HG03103 (cell line): ENCODE results near the gene ZFYVE28.

Experiments used
- ATAC-seq: cut with Tn5 transposase; IDR thresholded peaks from one replicate; pipeline ENCODE4 v1.9.1; 2021; ENCODE audit warnings: low read depth; ENCODE audit not compliant: unreplicated experiment

ZFYVE28 gene

DNA sequence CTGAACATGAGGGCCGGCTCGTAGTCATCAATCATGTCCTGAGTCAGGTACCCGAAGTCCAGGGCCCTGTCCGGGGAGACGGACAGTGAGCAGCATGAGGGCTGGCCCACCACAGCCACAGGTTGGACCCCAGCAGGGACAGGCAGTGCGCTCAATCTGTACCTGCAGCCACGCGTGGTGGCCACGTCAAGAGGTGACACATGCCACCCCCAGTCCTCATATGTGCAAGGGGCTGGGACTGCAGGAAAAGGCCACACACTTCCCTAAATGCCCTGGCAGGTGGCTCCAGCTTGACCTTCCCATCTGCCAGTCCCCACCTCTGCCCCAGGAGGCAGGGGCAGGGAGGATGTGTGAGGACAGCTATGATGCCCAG lies 82.7 kb downstream of the ZFYVE28 start:
- no peak for ATAC-seq

GRCh38 chr4:2334826-2335728 lies 83.4 kb downstream of the ZFYVE28 start:
- ATAC-seq, result no peak

DNA sequence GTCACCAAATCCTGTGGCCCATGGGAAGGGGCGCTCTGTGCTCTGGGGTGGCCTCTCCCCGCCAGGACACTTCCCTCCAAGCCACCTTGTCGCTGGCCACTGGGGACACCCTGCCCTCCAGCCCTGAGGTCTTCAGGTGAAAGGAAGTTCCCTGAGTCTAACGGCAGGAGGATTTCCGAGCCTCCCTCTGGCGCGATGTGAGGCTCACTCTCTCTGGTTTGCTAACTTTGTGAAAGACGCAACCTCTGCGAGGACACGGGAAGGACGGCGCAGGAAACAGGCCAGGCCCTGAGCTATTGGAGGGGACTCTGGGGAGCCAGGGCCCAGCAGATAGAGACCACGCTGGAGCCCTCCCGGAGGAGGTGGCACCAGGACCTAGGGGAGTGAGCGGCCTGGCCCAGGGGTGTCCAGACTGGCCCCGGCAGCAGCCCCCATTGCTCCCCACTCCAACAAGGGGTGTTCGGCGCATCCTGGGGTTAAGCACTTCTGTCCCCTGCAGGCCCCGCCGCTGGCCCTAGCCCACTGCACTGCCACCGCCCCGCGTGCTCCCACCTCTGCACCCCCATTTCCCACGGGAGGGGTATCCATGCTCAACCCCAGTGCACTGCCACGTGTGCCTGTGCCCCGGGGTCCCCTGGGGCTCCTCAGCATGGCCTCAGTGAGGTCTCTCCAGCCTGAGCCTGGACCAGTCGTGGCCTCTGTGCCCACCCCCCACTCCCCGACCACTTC lies 84.4 kb downstream of the ZFYVE28 start:
- no peak for ATAC-seq

DNA sequence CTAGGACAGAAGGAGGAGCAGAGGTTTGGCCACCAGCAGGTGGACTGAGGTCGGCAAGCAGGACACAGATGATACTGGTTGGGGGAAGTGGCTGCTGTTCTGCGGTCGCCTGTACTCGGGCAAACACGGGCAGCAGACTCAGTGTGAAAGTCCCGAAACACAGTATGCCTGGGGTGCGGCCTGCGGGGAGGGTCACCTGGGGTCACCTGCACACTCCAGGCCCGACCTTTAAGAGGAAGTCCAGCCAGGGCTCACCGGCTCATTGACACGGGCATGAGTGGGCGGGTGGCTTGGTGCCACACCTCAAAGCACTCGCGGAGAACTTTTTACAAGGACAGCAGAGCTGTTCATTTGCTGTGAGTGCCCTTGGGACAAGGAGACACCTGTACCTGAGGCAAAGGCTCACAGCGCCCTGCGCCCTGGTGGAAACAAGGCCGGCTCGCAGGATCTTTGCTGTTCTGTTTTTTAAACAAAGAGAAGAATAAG lies 85.0 kb downstream of the ZFYVE28 start:
- no peak for ATAC-seq

GRCh38 chr4:2332976-2333319 lies 85.5 kb downstream of the ZFYVE28 start:
- ATAC-seq, result no peak

DNA sequence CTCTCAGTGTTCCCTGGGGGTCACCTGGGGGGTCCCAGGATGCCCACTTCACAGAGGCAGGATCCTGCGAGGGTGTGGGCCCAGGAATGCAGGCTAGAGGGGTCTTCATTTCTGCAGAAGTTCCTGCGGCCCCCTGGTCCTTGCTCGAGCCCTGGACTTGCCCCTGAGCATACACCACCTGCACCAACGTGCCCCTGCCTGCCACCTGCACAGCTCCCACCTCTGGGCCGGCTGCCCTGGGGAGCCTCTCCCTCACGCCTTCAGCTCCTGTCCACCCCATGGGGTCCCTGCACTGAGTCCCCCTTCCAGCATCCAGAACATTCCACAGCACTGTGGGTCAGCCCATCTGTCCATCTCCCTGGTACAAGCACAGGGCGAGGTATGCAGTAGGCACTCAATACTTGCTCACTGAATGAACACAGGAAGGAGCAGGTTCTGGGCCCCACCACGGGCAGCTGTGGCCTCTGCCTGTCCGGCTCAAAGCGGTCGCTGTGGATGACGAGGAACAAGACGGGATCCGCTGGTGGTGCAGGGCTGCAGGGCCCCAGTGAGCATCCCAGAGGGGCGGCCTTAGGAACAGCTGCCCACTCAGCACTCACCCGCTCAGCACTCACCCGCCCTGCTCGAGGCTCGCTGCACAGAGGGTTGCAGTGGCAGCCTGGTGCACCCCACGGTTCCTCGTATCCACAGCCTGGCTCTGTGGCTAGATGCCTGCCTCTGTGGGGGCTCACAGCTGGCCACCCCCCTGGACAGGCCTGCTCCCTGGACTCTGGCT lies 86.1 kb downstream of the ZFYVE28 start:
- no peak for ATAC-seq

DNA sequence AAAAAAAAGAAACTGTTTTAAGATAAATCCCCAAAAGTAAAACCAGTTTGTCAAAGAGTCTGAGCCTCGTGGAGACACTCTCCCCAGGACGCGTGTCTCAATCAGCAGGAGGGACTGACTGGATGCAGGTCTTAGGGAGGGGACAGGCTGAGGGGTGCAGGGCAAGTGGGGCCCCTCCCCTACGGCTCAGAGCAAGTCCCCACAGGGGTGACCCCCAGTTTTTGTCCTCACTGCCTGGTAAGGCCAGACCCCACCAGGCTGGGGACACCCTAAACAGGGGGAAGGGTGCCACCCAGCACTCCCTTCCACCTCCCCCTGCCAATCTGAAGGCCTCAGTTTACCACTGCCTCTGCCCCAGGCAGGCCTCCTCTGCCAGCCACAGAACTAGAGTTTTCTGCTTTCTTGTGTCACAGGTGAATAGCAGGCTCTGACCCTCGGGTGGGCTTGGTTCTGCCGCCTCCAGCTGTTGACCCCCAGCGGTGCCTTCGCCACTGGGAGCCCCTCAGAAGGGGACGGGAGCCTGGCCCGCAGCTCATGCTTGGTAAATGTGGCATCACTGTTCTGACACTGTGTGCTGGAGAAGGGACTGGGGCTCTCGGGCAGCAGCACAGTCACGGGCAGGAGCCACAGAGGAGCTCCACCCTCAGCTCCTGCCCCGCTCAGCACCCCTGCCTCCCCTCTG lies 86.8 kb downstream of the ZFYVE28 start:
- ATAC-seq, result no peak

DNA sequence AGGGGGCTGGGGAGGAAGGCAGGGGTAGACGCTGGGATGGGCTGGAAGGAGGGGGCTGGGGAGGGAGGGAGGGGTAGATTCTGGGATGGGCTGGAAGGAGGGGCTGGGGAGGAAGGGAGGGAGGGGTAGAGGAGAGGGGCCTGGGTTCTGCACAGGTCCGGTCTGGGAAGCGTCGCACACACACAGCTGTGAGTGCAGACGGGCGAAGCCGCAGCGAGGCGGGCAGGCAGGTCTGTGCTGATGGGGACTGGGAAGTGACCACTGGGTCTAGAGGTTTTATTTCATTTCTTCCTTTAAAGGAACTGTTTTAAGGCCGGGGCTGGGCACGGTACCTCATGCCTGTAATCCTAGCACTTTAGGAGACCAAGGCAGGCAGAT lies 87.4 kb downstream of the ZFYVE28 start:
- no peak for ATAC-seq

DNA sequence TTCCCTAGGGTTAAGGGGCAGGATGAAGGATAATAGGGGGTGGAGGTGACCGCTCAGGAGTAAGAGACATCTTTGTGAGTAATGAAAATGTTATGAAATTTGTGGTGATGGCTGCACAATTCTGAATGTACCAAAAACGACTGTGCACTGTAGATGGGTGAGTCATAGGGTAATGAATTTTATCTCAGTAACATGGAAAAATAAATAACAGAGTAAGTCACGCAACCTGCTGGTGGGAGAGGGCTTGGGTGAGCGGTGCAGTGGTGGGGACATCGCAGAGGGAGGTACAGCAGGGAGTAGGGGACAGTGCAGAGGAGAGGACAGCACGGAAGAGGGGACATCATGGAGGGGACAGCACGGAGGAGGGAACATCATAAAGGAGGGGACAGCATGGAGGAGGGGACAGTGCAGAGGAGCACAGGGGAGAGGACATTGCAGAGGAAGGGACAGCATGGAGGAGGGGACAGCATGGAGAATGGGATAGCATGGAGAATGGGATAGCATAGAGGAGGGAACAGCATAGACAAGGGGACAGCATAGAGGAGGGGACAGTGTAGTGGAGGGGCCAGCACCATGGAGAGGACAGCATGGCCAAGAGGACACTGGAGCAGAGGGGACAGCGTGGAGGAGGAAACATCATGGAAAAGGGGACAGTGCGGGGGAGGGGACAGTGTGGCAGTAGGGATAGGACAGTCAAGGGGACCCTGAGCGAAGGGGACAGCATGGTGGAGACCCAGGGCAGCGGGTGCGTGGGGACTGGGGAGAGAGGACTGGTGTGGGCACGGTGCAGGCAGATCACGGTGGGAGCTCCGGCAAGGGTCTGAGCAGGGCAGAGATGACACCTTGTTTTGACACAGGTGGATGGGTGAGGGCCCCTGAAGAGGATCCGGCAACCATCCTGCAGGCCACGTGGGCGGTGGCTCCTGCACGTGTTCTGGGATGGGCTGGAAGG lies 88.1 kb downstream of the ZFYVE28 start:
- no peak for ATAC-seq

GRCh38 chr4:2327579-2327978 lies 90.9 kb downstream of the ZFYVE28 start:
- ATAC-seq, result no peak

DNA sequence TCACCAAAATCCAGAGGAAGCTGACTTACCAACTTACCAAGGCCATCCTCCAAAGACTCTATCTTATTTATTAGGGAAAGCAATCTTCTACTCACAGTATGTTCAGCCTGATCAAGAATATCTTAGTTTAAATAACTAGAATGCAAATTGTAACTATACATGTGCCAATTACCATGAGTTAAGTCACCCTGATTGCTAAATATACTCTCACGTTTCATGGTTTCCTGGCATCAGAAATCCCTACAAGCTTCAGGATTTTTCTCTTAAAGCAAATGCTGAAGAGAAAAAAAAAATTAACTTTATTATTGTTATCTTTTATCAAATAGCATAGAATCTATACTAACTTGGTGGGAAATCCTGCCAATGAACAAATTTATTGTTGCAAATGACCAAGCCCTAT lies 93.6 kb downstream of the ZFYVE28 start:
- ATAC-seq, result no peak

DNA sequence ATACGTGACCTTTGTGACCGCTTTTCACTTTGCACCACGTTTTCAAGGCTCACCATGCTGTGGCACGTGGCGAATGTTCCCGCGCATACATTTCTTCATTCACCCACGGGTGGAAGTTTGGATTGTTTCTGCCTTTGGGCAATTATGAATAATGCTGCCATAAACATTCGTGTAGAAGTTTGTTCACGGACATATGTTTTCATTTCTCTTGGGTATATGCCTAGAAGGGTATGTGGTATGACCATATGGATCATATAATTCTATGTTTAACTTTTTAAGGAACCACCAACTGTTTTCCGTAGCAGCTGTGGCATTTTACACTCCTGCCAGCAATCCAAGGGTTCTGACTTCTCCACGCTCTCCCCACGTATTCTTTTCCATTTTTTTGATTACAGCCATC lies 95.6 kb downstream of the ZFYVE28 start:
- no peak for ATAC-seq

- ATAC-seq, result no peak
Measured at GRCh38 chr4:2322227-2322626, 96.2 kb downstream of the ZFYVE28 start.

DNA sequence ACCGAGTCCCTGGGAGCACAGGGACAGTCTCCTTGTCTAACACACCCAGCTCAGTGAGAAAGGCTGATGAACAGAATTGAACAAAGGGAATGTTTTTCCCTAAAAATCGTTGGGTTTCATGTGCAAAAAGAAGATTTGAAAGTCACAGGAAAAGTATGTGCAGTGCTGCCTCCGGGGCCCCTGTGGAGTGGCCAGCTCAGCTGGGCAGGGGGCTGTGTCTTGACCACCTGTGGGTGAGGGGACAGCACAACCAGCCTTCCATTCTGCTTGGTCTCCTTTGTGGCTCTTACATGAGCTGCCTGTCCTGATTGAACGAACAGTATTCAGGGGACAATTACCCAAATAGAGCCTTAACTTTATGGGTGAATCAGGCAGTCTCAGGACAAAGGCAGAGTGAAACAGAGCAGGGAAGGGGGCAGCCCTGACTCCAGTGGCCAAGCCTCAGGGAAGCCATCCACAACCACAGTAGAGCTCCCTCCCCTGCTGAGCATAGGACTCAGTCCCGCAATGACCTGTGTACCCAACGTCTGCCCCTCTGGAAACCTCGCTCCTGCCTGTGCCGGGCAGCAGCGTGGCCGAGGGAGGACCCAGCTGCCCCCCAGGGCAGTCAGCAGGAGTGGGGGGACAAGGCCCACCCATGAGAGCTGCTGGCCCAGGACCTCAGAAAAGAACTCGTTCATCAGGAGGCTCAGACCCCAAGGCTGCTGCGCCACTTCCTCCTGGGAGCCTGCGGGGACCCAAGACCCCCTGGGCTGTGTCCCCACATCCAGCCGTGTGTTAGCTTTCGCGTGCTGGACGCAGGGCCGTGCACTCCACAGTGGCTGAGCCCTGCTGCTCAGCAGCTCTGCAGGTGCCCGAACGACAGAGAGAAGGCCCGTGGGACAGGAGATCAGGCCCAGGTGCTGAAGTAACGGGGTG lies 96.9 kb downstream of the ZFYVE28 start:
- no peak for ATAC-seq

- no peak for ATAC-seq
Measured at GRCh38 chr4:2320746-2321145, 97.7 kb downstream of the ZFYVE28 start.

DNA sequence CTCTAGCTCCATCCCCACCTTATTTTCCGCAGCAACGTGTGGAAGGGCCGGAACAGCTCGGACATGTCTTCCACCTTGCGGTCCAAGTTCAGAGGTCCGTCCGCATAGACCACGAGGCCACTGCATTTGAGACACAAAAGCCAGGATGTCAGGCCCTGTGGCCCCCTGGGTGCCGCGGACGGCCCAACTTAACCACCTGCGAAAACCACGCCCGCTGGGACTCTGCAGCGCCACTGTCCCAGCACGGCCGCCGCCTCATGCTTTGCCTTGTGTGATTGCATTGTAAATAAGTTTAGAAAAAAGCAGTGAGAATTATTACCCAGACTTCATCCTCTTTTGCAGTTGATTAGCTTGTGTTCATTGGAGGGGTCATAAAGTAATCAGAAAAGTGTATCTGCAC lies 98.3 kb downstream of the ZFYVE28 start:
- ATAC-seq, result no peak

GRCh38 chr4:2318885-2319284 lies 99.6 kb downstream of the ZFYVE28 start:
- no peak for ATAC-seq

- no peak for ATAC-seq
Measured at GRCh38 chr4:2318476-2318875, 100.0 kb downstream of the ZFYVE28 start.

GRCh38 chr4:2313366-2313765 lies 105.1 kb downstream of the ZFYVE28 start:
- ATAC-seq, result no peak
